Fibroblast of the aortic adventitia (primary cell): Measurements from ENCODE around the gene ITPK1. TPM values are rescaled to one million over a fixed set of nuclear protein-coding genes. Genes with fewer than 3 reads are reported as not detected.

ENCODE experiments used
- DNase-seq: peaks from one replicate; pipeline ENCODE4 v3.0.0-alpha.2; 2010; ENCODE audit warnings: low read depth
- H3K4me3 ChIP-seq: 2 replicates; pipeline ENCODE4 v1.5.1; 2011; ENCODE audit warnings: low read depth, mild to moderate bottlenecking, control low read depth, low read length, moderate library complexity
- CTCF ChIP-seq: IDR thresholded peaks from 2 replicates; pipeline ENCODE4 v1.5.1; 2011; ENCODE audit warnings: mild to moderate bottlenecking, low read length, control low read depth, inconsistent platforms; ENCODE audit not compliant: insufficient read depth
- total RNA-seq: library from RNA; depleted of rRNA; stranded (reverse); fragments of >200 nt; gene quantifications from 2 replicates; pipeline ENCODE4 v1.2.3, GENCODE V29; 2012; ENCODE audit warnings: low replicate concordance

ITPK1 gene
- total RNA-seq, 1 donor, result 20.1 TPM

GRCh38 chr14:92917956-92918355, 197.8 kb downstream of the ITPK1 start:
- DNase-seq, result no peak
- no peak for TF ChIP-seq CTCF
- H3K4me3 ChIP-seq, result no peak overlapping the region

GRCh38 chr14:92917041-92917940, 198.4 kb downstream of the ITPK1 start:
- no peak overlapping the region for H3K4me3 ChIP-seq
- DNase-seq, result no peak
- TF ChIP-seq CTCF, result no peak

GRCh38 chr14:92916201-92916600, 199.5 kb downstream of the ITPK1 start:
- no peak overlapping the region for H3K4me3 ChIP-seq
- TF ChIP-seq CTCF, result no peak
- DNase-seq, result no peak

- TF ChIP-seq CTCF, result no peak
- H3K4me3 ChIP-seq, result no peak overlapping the region
- peak; percentile 28 for DNase-seq
These were observed 201.6 kb downstream of the ITPK1 start for GRCh38 chr14:92914087-92914656.

- no peak for TF ChIP-seq CTCF
- no peak for DNase-seq
- H3K4me3 ChIP-seq, result no peak overlapping the region
These were observed 208.3 kb downstream of the ITPK1 start for GRCh38 chr14:92907316-92907911.

GRCh38 chr14:92906823-92907222, 208.9 kb downstream of the ITPK1 start:
- no peak for TF ChIP-seq CTCF
- no peak for DNase-seq
- no peak overlapping the region for H3K4me3 ChIP-seq
